ENCODE measurements around the gene TNRC6A.
"Not testable (repeated sequence)": the region's sequence is repeated elsewhere in the genome, so short reads cannot be mapped to it uniquely, and the experiment has no call there.

TNRC6A gene

GRCh38 chr16:24851700-24852099 lies 122.2 kb downstream of the TNRC6A start:
- Histone ChIP-seq H2AFZ (ENCODE audit: low read depth, low read length) (no peak overlapping the region), H3K4me1 (ENCODE audit: insufficient read depth, low read length) (no peaks in the 10 kb centered on the region), H3K27me3 (ENCODE audit: insufficient read depth, low read length) (no peaks in the 10 kb centered on the region), H3K9me3 (ENCODE audit: low read length) (no peaks in the 10 kb centered on the region), H3K4me3 (ENCODE audit: low read length) (no peak overlapping the region), H3K36me3 (ENCODE audit: insufficient read depth, low read length) (no peaks in the 10 kb centered on the region)

- no peaks in the 10 kb centered on the region for H3K9me3 ChIP-seq (ENCODE audit: low read length)
- H3K4me3 ChIP-seq (ENCODE audit: low read length) = no peak overlapping the region
- no peak overlapping the region for H2AFZ ChIP-seq (ENCODE audit: low read depth, low read length)
- H3K27me3 ChIP-seq (ENCODE audit: insufficient read depth, low read length) = no peaks in the 10 kb centered on the region
- H3K4me1 ChIP-seq (ENCODE audit: insufficient read depth, low read length) = no peaks in the 10 kb centered on the region
- H3K36me3 ChIP-seq (ENCODE audit: insufficient read depth, low read length) = no peaks in the 10 kb centered on the region
Measured at GRCh38 chr16:24852281-24852721, 122.8 kb downstream of the TNRC6A start.

- Histone ChIP-seq H2AFZ (ENCODE audit: low read depth, low read length) (no peak overlapping the region), H3K4me1 (ENCODE audit: insufficient read depth, low read length) (no peaks in the 10 kb centered on the region), H3K36me3 (ENCODE audit: insufficient read depth, low read length) (no peaks in the 10 kb centered on the region), H3K27me3 (ENCODE audit: insufficient read depth, low read length) (no peaks in the 10 kb centered on the region), H3K9me3 (ENCODE audit: low read length) (no peaks in the 10 kb centered on the region), H3K4me3 (ENCODE audit: low read length) (no peak overlapping the region)
Measured at GRCh38 chr16:24853169-24853824, 123.8 kb downstream of the TNRC6A start.

GRCh38 chr16:24853830-24854229 lies 124.4 kb downstream of the TNRC6A start:
- no peaks in the 10 kb centered on the region for H3K9me3 ChIP-seq (ENCODE audit: low read length)
- no peaks in the 10 kb centered on the region for H3K4me1 ChIP-seq (ENCODE audit: insufficient read depth, low read length)
- no peaks in the 10 kb centered on the region for H3K36me3 ChIP-seq (ENCODE audit: insufficient read depth, low read length)
- no peak overlapping the region for H2AFZ ChIP-seq (ENCODE audit: low read depth, low read length)
- H3K27me3 ChIP-seq (ENCODE audit: insufficient read depth, low read length) = no peaks in the 10 kb centered on the region
- H3K4me3 ChIP-seq (ENCODE audit: low read length) = no peak overlapping the region

GRCh38 chr16:24854607-24855171 lies 125.2 kb downstream of the TNRC6A start:
- no peaks in the 10 kb centered on the region for H3K36me3 ChIP-seq (ENCODE audit: insufficient read depth, low read length)
- no peak overlapping the region for H3K4me3 ChIP-seq (ENCODE audit: low read length)
- no peak overlapping the region for H2AFZ ChIP-seq (ENCODE audit: low read depth, low read length)

GRCh38 chr16:24855678-24856077 lies 126.2 kb downstream of the TNRC6A start:
- Histone ChIP-seq H3K36me3 (ENCODE audit: insufficient read depth, low read length) (no peaks in the 10 kb centered on the region), H3K27me3 (ENCODE audit: insufficient read depth, low read length) (no peaks in the 10 kb centered on the region), H2AFZ (ENCODE audit: low read depth, low read length) (no peak overlapping the region), H3K9me3 (ENCODE audit: low read length) (no peaks in the 10 kb centered on the region), H3K4me3 (ENCODE audit: low read length) (no peak overlapping the region), H3K4me1 (ENCODE audit: insufficient read depth, low read length) (no peaks in the 10 kb centered on the region)

More at GRCh38 chr16:24854607-24855171, 125.2 kb downstream of the TNRC6A start:
- Histone ChIP-seq H3K4me1 (ENCODE audit: insufficient read depth, low read length) (no peaks in the 10 kb centered on the region), H3K27me3 (ENCODE audit: insufficient read depth, low read length) (no peaks in the 10 kb centered on the region), H3K9me3 (ENCODE audit: low read length) (no peaks in the 10 kb centered on the region)

- H3K27me3 ChIP-seq (ENCODE audit: insufficient read depth, low read length); H2AFZ ChIP-seq (ENCODE audit: low read depth, low read length); H3K4me3 ChIP-seq (ENCODE audit: low read length); H3K9me3 ChIP-seq (ENCODE audit: low read length); H3K36me3 ChIP-seq (ENCODE audit: insufficient read depth, low read length); H3K4me1 ChIP-seq (ENCODE audit: insufficient read depth, low read length): not testable (repeated sequence)
Measured at GRCh38 chr16:24856871-24857270, 127.4 kb downstream of the TNRC6A start.

GRCh38 chr16:24858219-24859041 lies 129.0 kb downstream of the TNRC6A start:
- H2AFZ ChIP-seq (ENCODE audit: low read depth, low read length) = no peak overlapping the region
- no peaks in the 10 kb centered on the region for H3K27me3 ChIP-seq (ENCODE audit: insufficient read depth, low read length)
- H3K4me3 ChIP-seq (ENCODE audit: low read length) = no peak overlapping the region
- no peaks in the 10 kb centered on the region for H3K4me1 ChIP-seq (ENCODE audit: insufficient read depth, low read length)
- no peaks in the 10 kb centered on the region for H3K36me3 ChIP-seq (ENCODE audit: insufficient read depth, low read length)
- H3K9me3 ChIP-seq (ENCODE audit: low read length) = no peaks in the 10 kb centered on the region

GRCh38 chr16:24861461-24861860 lies 132.0 kb downstream of the TNRC6A start:
- Histone ChIP-seq H3K9me3 (ENCODE audit: low read length) (no peaks in the 10 kb centered on the region), H3K36me3 (ENCODE audit: insufficient read depth, low read length) (no peaks in the 10 kb centered on the region), H3K27me3 (ENCODE audit: insufficient read depth, low read length) (no peaks in the 10 kb centered on the region), H2AFZ (ENCODE audit: low read depth, low read length) (no peak overlapping the region), H3K4me3 (ENCODE audit: low read length) (no peak overlapping the region), H3K4me1 (ENCODE audit: insufficient read depth, low read length) (no peaks in the 10 kb centered on the region)

- no peaks in the 10 kb centered on the region for H3K4me1 ChIP-seq (ENCODE audit: insufficient read depth, low read length)
- H2AFZ ChIP-seq (ENCODE audit: low read depth, low read length) = no peak overlapping the region
- no peaks in the 10 kb centered on the region for H3K27me3 ChIP-seq (ENCODE audit: insufficient read depth, low read length)
- no peaks in the 10 kb centered on the region for H3K36me3 ChIP-seq (ENCODE audit: insufficient read depth, low read length)
- no peak overlapping the region for H3K4me3 ChIP-seq (ENCODE audit: low read length)
- no peaks in the 10 kb centered on the region for H3K9me3 ChIP-seq (ENCODE audit: low read length)
Measured at GRCh38 chr16:24863582-24864437, 134.4 kb downstream of the TNRC6A start.

GRCh38 chr16:24869033-24869432 lies 139.6 kb downstream of the TNRC6A start:
- no peak overlapping the region for H2AFZ ChIP-seq (ENCODE audit: low read depth, low read length)
- H3K9me3 ChIP-seq (ENCODE audit: low read length) = no peaks in the 10 kb centered on the region
- peaks cover 3% of the 10 kb centered on the region for H3K27me3 ChIP-seq (ENCODE audit: insufficient read depth, low read length)
- no peaks in the 10 kb centered on the region for H3K36me3 ChIP-seq (ENCODE audit: insufficient read depth, low read length)
- H3K4me3 ChIP-seq (ENCODE audit: low read length) = no peak overlapping the region
- H3K4me1 ChIP-seq (ENCODE audit: insufficient read depth, low read length) = no peaks in the 10 kb centered on the region

- Histone ChIP-seq H3K4me1 (ENCODE audit: insufficient read depth, low read length) (no peaks in the 10 kb centered on the region), H2AFZ (ENCODE audit: low read depth, low read length) (no peak overlapping the region), H3K4me3 (ENCODE audit: low read length) (no peak overlapping the region), H3K27me3 (ENCODE audit: insufficient read depth, low read length) (peaks cover 3% of the 10 kb centered on the region), H3K36me3 (ENCODE audit: insufficient read depth, low read length) (no peaks in the 10 kb centered on the region), H3K9me3 (ENCODE audit: low read length) (no peaks in the 10 kb centered on the region)
Measured at GRCh38 chr16:24871891-24872290, 142.4 kb downstream of the TNRC6A start.

- Histone ChIP-seq H3K27me3 (ENCODE audit: insufficient read depth, low read length) (peaks cover 3% of the 10 kb centered on the region), H3K4me3 (ENCODE audit: low read length) (no peak overlapping the region), H3K36me3 (ENCODE audit: insufficient read depth, low read length) (no peaks in the 10 kb centered on the region), H2AFZ (ENCODE audit: low read depth, low read length) (no peak overlapping the region), H3K9me3 (ENCODE audit: low read length) (no peaks in the 10 kb centered on the region), H3K4me1 (ENCODE audit: insufficient read depth, low read length) (no peaks in the 10 kb centered on the region)
Measured at GRCh38 chr16:24873028-24873427, 143.6 kb downstream of the TNRC6A start.

Measured in neuron (in vitro differentiated cells).